HUES48 (cell line): Measurements from ENCODE around the gene C3orf85.
"Not testable (repeated sequence)": the region's sequence is repeated elsewhere in the genome, so short reads cannot be mapped to it uniquely, and the experiment has no call there.

Experiments
- H3K27ac ChIP-seq: one replicate; pipeline ENCODE4 v1.7.0; 2013; ENCODE audit warnings: low read depth, low read length, inconsistent platforms
- H3K27me3 ChIP-seq: 2 replicates; pipeline ENCODE4 v1.6.1; 2013; ENCODE audit warnings: mild to moderate bottlenecking, low read length; ENCODE audit not compliant: control insufficient read depth, insufficient read depth
- H3K36me3 ChIP-seq: 2 replicates; pipeline ENCODE4 v1.6.1; 2013; ENCODE audit warnings: low read length; ENCODE audit not compliant: control insufficient read depth, insufficient read depth
- H3K4me1 ChIP-seq: 2 replicates; pipeline ENCODE4 v1.6.1; 2013; ENCODE audit warnings: mild to moderate bottlenecking, low read length; ENCODE audit not compliant: control insufficient read depth, insufficient read depth
- H3K4me3 ChIP-seq: 2 replicates; pipeline ENCODE4 v1.5.1; 2013; ENCODE audit warnings: mild to moderate bottlenecking, low read depth, low read length
- H3K9ac ChIP-seq: 2 replicates; pipeline ENCODE4 v1.6.1; 2013; ENCODE audit warnings: mild to moderate bottlenecking, low read depth, low read length, moderate library complexity
- H3K9me3 ChIP-seq: 2 replicates; pipeline ENCODE4 v1.6.1; 2013; ENCODE audit warnings: low read length; ENCODE audit not compliant: control insufficient read depth, insufficient read depth

Gene C3orf85

GRCh38 chr3:109117939-109118338 is 18.6 kb upstream of the C3orf85 start, which contains the start of gene MORC1:
TSS of gene MORC1 (minus strand) at chr3:109118134. CDS start at chr3:109118059, 75 bp downstream.
- Histone ChIP-seq H3K36me3 (no peaks in the 10 kb centered on the region), H3K4me3 (no peak within 1 kb of the TSS), H3K9me3 (no peaks in the 10 kb centered on the region), H3K27ac (no peak within 1 kb of the TSS), H3K9ac (no peak within 1 kb of the TSS), H3K4me1 (no peaks in the 10 kb centered on the region), H3K27me3 (no peaks in the 10 kb centered on the region)

DNA sequence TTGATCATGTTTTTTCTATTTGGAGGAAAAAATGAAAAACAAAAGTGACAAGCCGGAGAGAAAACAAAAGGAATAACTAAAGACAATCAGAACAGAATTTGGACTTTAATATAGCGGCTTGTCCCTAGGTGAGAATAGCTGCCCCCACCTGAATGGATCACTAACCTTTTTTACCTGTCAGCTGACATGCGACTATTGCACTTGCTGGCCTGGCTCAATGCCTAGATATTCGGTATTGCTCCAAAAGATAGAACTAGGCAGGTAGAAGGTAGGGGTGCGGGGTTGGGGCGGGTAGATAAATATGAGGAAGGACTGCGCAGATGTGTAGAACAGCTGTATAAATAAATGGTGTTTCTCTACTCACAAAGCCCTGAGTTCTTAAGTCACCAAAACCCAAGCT is 17.9 kb upstream of the C3orf85 start:
- Histone ChIP-seq H3K4me1 (no peaks in the 10 kb centered on the region), H3K9me3 (no peaks in the 10 kb centered on the region)

DNA sequence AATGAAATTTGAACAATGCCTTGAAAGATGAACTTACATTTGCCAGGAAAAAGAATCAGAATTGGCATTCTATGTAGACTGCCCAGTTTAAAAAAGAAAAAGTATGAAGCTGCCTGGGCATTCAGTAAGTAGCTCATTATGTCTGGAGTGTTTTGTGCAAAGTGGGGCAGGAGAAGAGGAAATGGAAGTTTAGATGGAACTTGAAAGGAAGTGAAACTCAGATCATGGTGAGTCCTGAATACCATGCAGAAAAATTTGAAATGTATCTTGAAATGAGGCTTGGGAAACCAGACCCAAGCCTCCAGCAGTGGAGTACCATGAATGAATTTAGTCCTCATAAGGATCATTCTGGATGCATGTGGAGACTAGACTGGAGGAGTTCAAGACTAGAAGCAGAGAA is 13.8 kb upstream of the C3orf85 start:
- H3K9ac ChIP-seq: no peak overlapping the region
- no peaks in the 10 kb centered on the region for H3K4me1 ChIP-seq
- no peaks in the 10 kb centered on the region for H3K9me3 ChIP-seq
- H3K36me3 ChIP-seq: no peaks in the 10 kb centered on the region
- H3K27me3 ChIP-seq: no peaks in the 10 kb centered on the region
- H3K4me3 ChIP-seq: no peak overlapping the region
- no peak overlapping the region for H3K27ac ChIP-seq

More for the DNA sequence above, 17.9 kb upstream of the C3orf85 start:
- Histone ChIP-seq H3K27ac (no peak overlapping the region), H3K27me3 (no peaks in the 10 kb centered on the region), H3K36me3 (no peaks in the 10 kb centered on the region), H3K9ac (no peak overlapping the region), H3K4me3 (no peak overlapping the region)

GRCh38 chr3:109125902-109126301 is 10.6 kb upstream of the C3orf85 start:
- no peaks in the 10 kb centered on the region for H3K27me3 ChIP-seq
- H3K4me3 ChIP-seq: no peak overlapping the region
- H3K27ac ChIP-seq: no peak overlapping the region
- H3K36me3 ChIP-seq: no peaks in the 10 kb centered on the region
- H3K9me3 ChIP-seq: no peaks in the 10 kb centered on the region
- H3K9ac ChIP-seq: no peak overlapping the region
- H3K4me1 ChIP-seq: no peaks in the 10 kb centered on the region

GRCh38 chr3:109127553-109127952 is 9.0 kb upstream of the C3orf85 start:
- Histone ChIP-seq H3K4me3 (no peak overlapping the region), H3K27ac (no peak overlapping the region), H3K4me1 (no peaks in the 10 kb centered on the region), H3K36me3 (no peaks in the 10 kb centered on the region), H3K27me3 (no peaks in the 10 kb centered on the region), H3K9me3 (no peaks in the 10 kb centered on the region), H3K9ac (no peak overlapping the region)

DNA sequence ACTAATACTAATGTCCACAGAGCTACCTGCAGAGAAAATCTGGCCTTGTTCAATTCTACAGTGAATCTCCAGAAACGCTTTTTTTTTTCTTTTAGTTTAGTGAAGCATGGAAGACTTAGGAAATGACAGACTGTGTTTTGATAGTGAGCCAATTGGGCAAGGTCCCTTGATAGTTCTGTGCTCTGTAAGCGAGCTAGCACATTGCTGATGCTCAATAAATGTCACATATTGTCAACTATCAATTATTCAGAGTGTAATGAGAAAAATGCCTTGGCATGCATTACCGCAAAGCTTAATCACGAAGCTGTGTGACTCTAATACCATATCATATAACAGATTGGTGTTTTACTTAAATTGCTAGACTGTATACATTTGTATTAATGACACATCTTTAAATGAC is 5.2 kb upstream of the C3orf85 start:
- H3K36me3 ChIP-seq: no peaks in the 10 kb centered on the region
- H3K4me3 ChIP-seq: no peak overlapping the region
- H3K9ac ChIP-seq: no peak overlapping the region
- H3K4me1 ChIP-seq: no peaks in the 10 kb centered on the region
- no peaks in the 10 kb centered on the region for H3K27me3 ChIP-seq
- H3K9me3 ChIP-seq: no peaks in the 10 kb centered on the region
- H3K27ac ChIP-seq: no peak overlapping the region

DNA sequence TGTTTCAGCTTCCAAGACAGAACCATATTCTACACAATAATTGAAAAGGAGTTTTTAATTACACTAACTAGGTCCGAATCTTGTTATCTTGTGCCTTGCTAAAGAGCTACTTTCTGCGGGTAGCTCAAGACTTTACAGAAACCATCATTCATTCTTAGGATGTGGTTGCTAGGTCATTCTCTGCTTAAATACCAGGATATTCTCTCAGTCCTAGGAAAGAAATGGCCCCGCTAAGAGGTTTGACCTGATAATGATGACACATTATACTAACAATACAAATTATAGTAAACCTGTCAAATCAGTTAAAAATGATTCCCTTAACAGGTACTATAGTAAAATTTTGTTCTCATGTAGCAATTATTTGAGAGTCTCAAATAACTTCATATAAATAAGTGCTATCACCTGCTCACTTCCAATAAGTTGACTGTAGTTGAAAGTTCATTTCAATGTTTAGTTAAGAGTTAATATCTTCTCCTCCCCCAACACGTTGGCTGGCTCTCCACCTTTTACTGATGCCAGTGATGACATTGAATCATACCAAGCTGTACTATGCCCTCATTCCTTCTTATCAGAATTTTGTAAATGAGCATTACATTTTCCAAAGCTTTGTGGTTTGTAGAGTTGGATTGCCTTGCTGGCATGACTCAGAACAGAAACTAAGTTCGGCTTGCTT is 3.6 kb upstream of the C3orf85 start:
- Histone ChIP-seq H3K27me3 (no peaks in the 10 kb centered on the region), H3K4me3 (no peak overlapping the region), H3K9ac (no peak overlapping the region), H3K4me1 (no peaks in the 10 kb centered on the region), H3K36me3 (no peaks in the 10 kb centered on the region), H3K9me3 (no peaks in the 10 kb centered on the region), H3K27ac (no peak overlapping the region)

GRCh38 chr3:109133474-109133816 is 3.1 kb upstream of the C3orf85 start:
- not testable (repeated sequence) for H3K27ac ChIP-seq, H3K4me1 ChIP-seq, H3K27me3 ChIP-seq, H3K9ac ChIP-seq, H3K36me3 ChIP-seq, H3K9me3 ChIP-seq, H3K4me3 ChIP-seq

DNA sequence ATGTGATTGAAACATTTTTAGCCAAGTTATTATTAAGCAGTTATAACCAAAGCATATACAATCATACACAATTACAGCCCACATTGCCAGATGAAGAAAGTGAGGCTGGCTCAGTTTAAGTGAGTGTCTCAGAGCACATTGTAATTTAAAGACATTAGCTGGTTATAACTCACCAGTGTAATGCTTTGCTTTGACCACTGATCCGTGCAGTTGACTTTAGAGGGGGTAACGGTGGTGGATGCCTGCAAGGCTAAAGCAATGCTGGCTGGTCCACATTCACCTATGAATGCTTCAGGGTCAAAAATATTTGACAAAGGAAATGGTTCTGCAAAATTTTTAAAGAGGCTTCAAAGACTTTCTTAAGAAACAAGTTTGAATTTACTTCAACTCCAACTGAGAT is 1.2 kb downstream of the C3orf85 start:
- Histone ChIP-seq H3K4me1 (no peaks in the 10 kb centered on the region), H3K9me3 (no peaks in the 10 kb centered on the region), H3K27me3 (no peaks in the 10 kb centered on the region), H3K36me3 (no peaks in the 10 kb centered on the region), H3K27ac (no peak overlapping the region), H3K4me3 (no peak overlapping the region), H3K9ac (no peak overlapping the region)

DNA sequence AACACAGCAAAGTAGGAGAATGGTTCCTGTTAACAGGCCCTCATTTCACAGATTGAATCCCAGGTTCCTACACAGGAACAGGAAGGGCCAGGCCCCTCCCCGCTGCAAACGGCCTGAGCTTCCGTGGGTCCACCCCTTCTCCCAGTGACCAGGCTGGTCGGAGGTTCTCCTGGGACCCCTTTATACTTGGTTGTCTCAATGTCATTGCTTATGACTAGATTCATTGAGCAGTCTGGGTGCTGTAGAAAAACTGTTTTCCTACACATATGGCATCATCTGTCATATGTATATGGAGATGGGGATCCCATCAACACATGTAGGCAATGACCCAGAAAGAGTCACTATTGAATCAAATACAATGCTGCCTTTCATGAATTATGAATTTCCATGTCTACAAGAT is 3.8 kb downstream of the C3orf85 start:
- H3K36me3 ChIP-seq: no peaks in the 10 kb centered on the region

GRCh38 chr3:109143646-109144045 is 7.1 kb downstream of the C3orf85 start:
- H3K27me3 ChIP-seq: no peaks in the 10 kb centered on the region
- no peak overlapping the region for H3K27ac ChIP-seq
- no peaks in the 10 kb centered on the region for H3K9me3 ChIP-seq
- no peaks in the 10 kb centered on the region for H3K36me3 ChIP-seq
- H3K4me1 ChIP-seq: peaks cover 9% of the 10 kb centered on the region; the same call in 1 of the 2 replicates
- H3K9ac ChIP-seq: no peak overlapping the region
- no peak overlapping the region for H3K4me3 ChIP-seq

More for the DNA sequence above, 3.8 kb downstream of the C3orf85 start:
- Histone ChIP-seq H3K9me3 (no peaks in the 10 kb centered on the region), H3K4me1 (no peaks in the 10 kb centered on the region), H3K9ac (no peak overlapping the region), H3K27ac (no peak overlapping the region), H3K27me3 (no peaks in the 10 kb centered on the region), H3K4me3 (no peak overlapping the region)
